T-helper 17 cell (primary cell): ENCODE data around the gene AQP1. TPM values are rescaled to one million over a fixed set of nuclear protein-coding genes. Genes with fewer than 3 reads are reported as not detected.

Source experiments
- ATAC-seq: fragments of 150-1000 bp; cut with Tn5 transposase; 2 replicates; pipeline ENCODE4 v1.10.0; 2021; ENCODE audit warnings: mild to moderate bottlenecking, moderate library complexity
- DNase-seq, 3 donors: peaks; one replicate each; pipeline versions ENCODE4 v3.0.0 to v3.0.0-alpha.2; 2020 to 2021
- H3K9me3 ChIP-seq: one replicate; pipeline ENCODE4 v1.7.0; 2013; ENCODE audit warnings: low read length, mild to moderate bottlenecking; ENCODE audit not compliant: control insufficient read depth, poor library complexity, severe bottlenecking
- H3K27ac Mint-ChIP-seq: one replicate; pipeline ENCODE4 v1.8.0; 2022; ENCODE audit warnings: mild to moderate bottlenecking, moderate library complexity, mixed read lengths
- H3K27me3 Mint-ChIP-seq: one replicate; pipeline ENCODE4 v1.8.0; 2022; ENCODE audit warnings: mixed read lengths
- H3K36me3 Mint-ChIP-seq: one replicate; pipeline ENCODE4 v1.8.0; 2022; ENCODE audit warnings: low read depth, mixed read lengths
- H3K4me1 Mint-ChIP-seq: one replicate; pipeline ENCODE4 v1.8.0; 2022; ENCODE audit warnings: mild to moderate bottlenecking, mixed read lengths
- H3K4me3 Mint-ChIP-seq: one replicate; pipeline ENCODE4 v1.8.0; 2022; ENCODE audit warnings: mild to moderate bottlenecking, moderate library complexity, mixed read lengths
- total RNA-seq, 4 donors: library from RNA in 2 of 4; stranded (reverse) in 2 of 4; gene quantifications; one replicate each; pipeline ENCODE4 v1.2.3 and lab custom pipeline; 2022 to 2026

AQP1 gene
- total RNA-seq, 2 donors from 2014 or later, result 0.35 to 0.83 TPM

GRCh38 chr7:30894009-30894408, 17.6 kb upstream of the AQP1 start:
- peaks cover 4% of the 10 kb centered on the region for H3K4me1 Mint-ChIP-seq
- DNase-seq, result no peak
- no peak for ATAC-seq
- peaks cover 2% of the 10 kb centered on the region for H3K36me3 Mint-ChIP-seq
- no peak overlapping the region for H3K4me3 Mint-ChIP-seq
- peaks cover 43% of the 10 kb centered on the region for H3K27me3 Mint-ChIP-seq
- H3K9me3 ChIP-seq, result no peaks in the 10 kb centered on the region
- no peak overlapping the region for H3K27ac Mint-ChIP-seq

- Mint-ChIP-seq H3K4me3 (no peak overlapping the region), H3K27ac (no peak overlapping the region), H3K4me1 (peaks cover 4% of the 10 kb centered on the region), H3K27me3 (peaks cover 43% of the 10 kb centered on the region), H3K36me3 (peaks cover 2% of the 10 kb centered on the region)
- H3K9me3 ChIP-seq, result no peaks in the 10 kb centered on the region
- no peak for ATAC-seq
- no peak for DNase-seq
These were observed 16.6 kb upstream of the AQP1 start for GRCh38 chr7:30894866-30895605.

DNA sequence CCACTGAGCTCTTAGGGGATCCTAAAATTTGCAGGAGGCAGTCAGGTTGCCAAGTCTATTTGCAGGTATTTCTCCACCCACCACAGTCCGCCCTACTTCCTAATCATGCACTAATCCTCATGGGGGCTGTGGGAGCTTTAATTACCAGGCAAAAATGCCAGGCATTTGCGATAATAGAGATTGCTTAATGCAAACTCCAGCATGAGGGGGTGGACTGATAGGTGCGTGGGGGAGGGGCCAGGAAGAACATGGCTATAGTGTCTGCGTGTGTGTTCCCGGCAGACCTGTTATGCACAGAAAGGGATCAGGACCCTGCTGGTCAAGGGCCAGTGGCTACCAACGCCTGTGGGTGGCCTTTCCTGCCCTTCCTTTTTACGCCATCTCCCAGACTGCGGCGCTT, 15.6 kb upstream of the AQP1 start:
- H3K36me3 Mint-ChIP-seq, result peaks cover 2% of the 10 kb centered on the region
- no peak overlapping the region for H3K27ac Mint-ChIP-seq
- no peak overlapping the region for H3K4me3 Mint-ChIP-seq

GRCh38 chr7:30896783-30897637, 14.6 kb upstream of the AQP1 start:
- ATAC-seq, result no peak
- Mint-ChIP-seq H3K27me3 (peaks cover 47% of the 10 kb centered on the region), H3K4me1 (peaks cover 4% of the 10 kb centered on the region), H3K4me3 (no peak overlapping the region), H3K27ac (no peak overlapping the region), H3K36me3 (peaks cover 2% of the 10 kb centered on the region)
- no peak for DNase-seq
- H3K9me3 ChIP-seq, result no peaks in the 10 kb centered on the region

More for the DNA sequence above, 15.6 kb upstream of the AQP1 start:
- H3K4me1 Mint-ChIP-seq, result peaks cover 4% of the 10 kb centered on the region
- ATAC-seq, result no peak
- DNase-seq, result no peak
- peaks cover 44% of the 10 kb centered on the region for H3K27me3 Mint-ChIP-seq
- H3K9me3 ChIP-seq, result no peaks in the 10 kb centered on the region

- no peak overlapping the region for H3K27ac Mint-ChIP-seq
These were observed 13.9 kb upstream of the AQP1 start for GRCh38 chr7:30897770-30898169.

GRCh38 chr7:30898411-30898810, 13.2 kb upstream of the AQP1 start:
- peaks cover 4% of the 10 kb centered on the region for H3K4me1 Mint-ChIP-seq
- ATAC-seq, result no peak
- no peaks in the 10 kb centered on the region for H3K9me3 ChIP-seq
- DNase-seq, result no peak
- no peak overlapping the region for H3K27ac Mint-ChIP-seq
- no peak overlapping the region for H3K4me3 Mint-ChIP-seq
- no peaks in the 10 kb centered on the region for H3K36me3 Mint-ChIP-seq
- peaks cover 35% of the 10 kb centered on the region for H3K27me3 Mint-ChIP-seq

More at GRCh38 chr7:30897770-30898169, 13.9 kb upstream of the AQP1 start:
- Mint-ChIP-seq H3K4me3 (no peak overlapping the region), H3K27me3 (peaks cover 40% of the 10 kb centered on the region), H3K4me1 (peaks cover 4% of the 10 kb centered on the region), H3K36me3 (no peaks in the 10 kb centered on the region)
- ATAC-seq (no peak), DNase-seq (no peak)
- no peaks in the 10 kb centered on the region for H3K9me3 ChIP-seq

GRCh38 chr7:30899066-30899465, 12.6 kb upstream of the AQP1 start:
- H3K27me3 Mint-ChIP-seq, result peaks cover 29% of the 10 kb centered on the region

GRCh38 chr7:30899630-30900029, 12.0 kb upstream of the AQP1 start:
- H3K27ac Mint-ChIP-seq, result no peak overlapping the region
- H3K27me3 Mint-ChIP-seq, result peaks cover 23% of the 10 kb centered on the region
- DNase-seq (no peak), ATAC-seq (no peak)
- H3K36me3 Mint-ChIP-seq, result no peaks in the 10 kb centered on the region
- H3K4me3 Mint-ChIP-seq, result no peak overlapping the region
- H3K4me1 Mint-ChIP-seq, result peaks cover 4% of the 10 kb centered on the region
- H3K9me3 ChIP-seq, result no peaks in the 10 kb centered on the region

More at GRCh38 chr7:30899066-30899465, 12.6 kb upstream of the AQP1 start:
- peaks cover 4% of the 10 kb centered on the region for H3K4me1 Mint-ChIP-seq
- H3K9me3 ChIP-seq, result no peaks in the 10 kb centered on the region
- no peaks in the 10 kb centered on the region for H3K36me3 Mint-ChIP-seq
- H3K4me3 Mint-ChIP-seq, result no peak overlapping the region
- ATAC-seq, result no peak
- DNase-seq, result no peak
- H3K27ac Mint-ChIP-seq, result no peak overlapping the region

GRCh38 chr7:30900053-30900452, 11.6 kb upstream of the AQP1 start:
- peaks cover 4% of the 10 kb centered on the region for H3K4me1 Mint-ChIP-seq
- DNase-seq, result no peak
- H3K36me3 Mint-ChIP-seq, result no peaks in the 10 kb centered on the region

GRCh38 chr7:30900803-30901362, 10.8 kb upstream of the AQP1 start:
- Mint-ChIP-seq H3K27ac (no peak overlapping the region), H3K27me3 (peaks cover 11% of the 10 kb centered on the region), H3K36me3 (no peaks in the 10 kb centered on the region), H3K4me3 (no peak overlapping the region), H3K4me1 (no peaks in the 10 kb centered on the region)
- no peak for DNase-seq
- H3K9me3 ChIP-seq, result no peaks in the 10 kb centered on the region
- no peak for ATAC-seq

More at GRCh38 chr7:30900053-30900452, 11.6 kb upstream of the AQP1 start:
- H3K27me3 Mint-ChIP-seq, result peaks cover 19% of the 10 kb centered on the region
- no peak overlapping the region for H3K27ac Mint-ChIP-seq
- H3K4me3 Mint-ChIP-seq, result no peak overlapping the region
- ATAC-seq, result no peak
- no peaks in the 10 kb centered on the region for H3K9me3 ChIP-seq

DNA sequence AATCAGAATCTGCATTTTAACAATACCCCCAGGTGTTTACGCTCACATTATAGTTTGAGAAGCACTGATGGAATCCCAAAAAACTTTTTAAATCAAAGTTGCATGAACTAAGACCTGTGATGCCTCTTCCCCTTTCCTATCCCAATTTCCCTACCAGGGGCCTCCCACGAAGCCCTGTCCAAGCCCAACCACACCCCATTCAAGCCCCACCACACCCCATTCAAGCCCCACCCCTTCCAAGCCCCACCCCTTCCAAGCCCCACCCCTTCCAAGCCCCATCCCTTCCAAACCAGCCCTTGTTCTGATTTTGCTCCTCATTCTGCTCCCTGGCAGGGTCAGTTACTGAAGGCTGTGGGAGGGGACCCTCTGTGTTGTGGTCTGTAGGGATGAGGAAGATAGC, 9.8 kb upstream of the AQP1 start:
- no peak for ATAC-seq

GRCh38 chr7:30902466-30902865, 9.2 kb upstream of the AQP1 start:
- Mint-ChIP-seq H3K4me1 (no peaks in the 10 kb centered on the region), H3K27ac (no peak overlapping the region), H3K4me3 (no peak overlapping the region), H3K27me3 (peaks cover 4% of the 10 kb centered on the region), H3K36me3 (no peaks in the 10 kb centered on the region)
- DNase-seq (no peak), ATAC-seq (no peak)
- H3K9me3 ChIP-seq, result no peaks in the 10 kb centered on the region

More for the DNA sequence above, 9.8 kb upstream of the AQP1 start:
- Mint-ChIP-seq H3K36me3 (no peaks in the 10 kb centered on the region), H3K4me3 (no peak overlapping the region), H3K27ac (no peak overlapping the region), H3K27me3 (peaks cover 6% of the 10 kb centered on the region), H3K4me1 (no peaks in the 10 kb centered on the region)
- no peaks in the 10 kb centered on the region for H3K9me3 ChIP-seq
- DNase-seq, result no peak

DNA sequence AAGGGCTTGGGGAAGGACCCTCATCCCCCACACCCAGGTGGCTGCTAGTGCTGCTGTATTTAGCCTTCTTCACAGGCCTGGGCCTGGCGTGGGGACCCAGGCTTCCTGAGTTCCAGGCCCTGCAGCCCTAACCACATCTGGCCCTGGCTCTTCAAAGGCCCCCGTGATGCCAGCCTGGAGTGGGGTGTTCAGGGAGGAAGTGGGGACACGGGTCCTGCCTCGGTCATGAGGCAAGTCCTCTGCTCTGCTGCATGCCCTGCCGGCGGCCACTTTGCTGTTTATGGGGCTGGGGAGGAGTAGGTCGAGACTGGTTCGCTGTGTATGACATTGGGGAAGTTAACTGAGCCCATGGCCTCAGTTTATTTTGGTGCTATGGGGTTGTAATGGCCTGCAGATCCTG, 8.5 kb upstream of the AQP1 start:
- no peaks in the 10 kb centered on the region for H3K36me3 Mint-ChIP-seq
- peaks cover 4% of the 10 kb centered on the region for H3K27me3 Mint-ChIP-seq
- DNase-seq (no peak), ATAC-seq (no peak)
- no peak overlapping the region for H3K4me3 Mint-ChIP-seq
- H3K4me1 Mint-ChIP-seq, result no peaks in the 10 kb centered on the region
- H3K27ac Mint-ChIP-seq, result no peak overlapping the region
- no peaks in the 10 kb centered on the region for H3K9me3 ChIP-seq
